GM18951 (cell line): ENCODE data around the gene BOC.

Experiments used
- POLR2A ChIP-seq: IDR thresholded peaks from 4 replicates; pipeline ENCODE4 v1.6.1; 2011; ENCODE audit warnings: mild to moderate bottlenecking; ENCODE audit not compliant: insufficient read length, insufficient read depth; ENCODE audit errors: extremely low read depth
- in situ Hi-C: fragments of 300-500 bp; cut with MboI; formaldehyde crosslinking; loops from one replicate; pipeline ENCODE4 v1.12.0; 2022; ENCODE audit warnings: low sequenced_read_pairs, mixed read lengths, inconsistent platforms; ENCODE audit not compliant: unreplicated experiment

Gene BOC

GRCh38 chr3:113292933-113293332 is 81.6 kb downstream of the BOC start:
- in situ Hi-C loops: loop anchor here (25.0 kb wide), 1 partner anchor 656 kb away; the partner anchor contains the start of gene CCDC80

GRCh38 chr3:113293348-113293747 is 82.0 kb downstream of the BOC start:
- TF ChIP-seq POLR2A: no peak
- in situ Hi-C loops: loop anchor here (25.0 kb wide), 1 partner anchor 656 kb away; the partner anchor contains the start of gene CCDC80

More at GRCh38 chr3:113292933-113293332, 81.6 kb downstream of the BOC start:
- TF ChIP-seq POLR2A: no peak

GRCh38 chr3:113295463-113295862 is 84.1 kb downstream of the BOC start:
- no peak for TF ChIP-seq POLR2A
- in situ Hi-C loops: loop anchor here (25.0 kb wide), 1 partner anchor 658 kb away; the partner anchor contains the start of gene CCDC80

GRCh38 chr3:113297287-113297686 is 85.9 kb downstream of the BOC start:
- in situ Hi-C loops: loop anchor here (25.0 kb wide), 1 partner anchor 660 kb away; the partner anchor contains the start of gene CCDC80

GRCh38 chr3:113297841-113298240 is 86.5 kb downstream of the BOC start:
- TF ChIP-seq POLR2A: no peak
- in situ Hi-C loops: loop anchor here (25.0 kb wide), 1 partner anchor 661 kb away; the partner anchor contains the start of gene CCDC80

More at GRCh38 chr3:113297287-113297686, 85.9 kb downstream of the BOC start:
- no peak for TF ChIP-seq POLR2A

- TF ChIP-seq POLR2A: no peak
- in situ Hi-C loops: no loop called here
Observed at GRCh38 chr3:113300596-113300995, 89.2 kb downstream of the BOC start.

GRCh38 chr3:113304102-113304501 is 92.7 kb downstream of the BOC start:
- no peak for TF ChIP-seq POLR2A
- in situ Hi-C loops: no loop called here

- TF ChIP-seq POLR2A: no peak
- in situ Hi-C loops: no loop called here
Observed at GRCh38 chr3:113304856-113305540, 93.6 kb downstream of the BOC start.

- in situ Hi-C loops: no loop called here
- no peak for TF ChIP-seq POLR2A
Observed at GRCh38 chr3:113310960-113311359, 99.6 kb downstream of the BOC start.

GRCh38 chr3:113312416-113312815 is 101.1 kb downstream of the BOC start:
- in situ Hi-C loops: no loop called here
- TF ChIP-seq POLR2A: no peak

GRCh38 chr3:113314923-113315322 is 103.6 kb downstream of the BOC start:
- TF ChIP-seq POLR2A: no peak
- in situ Hi-C loops: no loop called here

GRCh38 chr3:113329757-113330156 is 118.4 kb downstream of the BOC start:
- TF ChIP-seq POLR2A: no peak
- in situ Hi-C loops: no loop called here

GRCh38 chr3:113330742-113331141 is 119.4 kb downstream of the BOC start:
- in situ Hi-C loops: no loop called here
- TF ChIP-seq POLR2A: no peak

- TF ChIP-seq POLR2A: no peak
Observed at GRCh38 chr3:113331187-113331586, 119.8 kb downstream of the BOC start.

More at GRCh38 chr3:113331187-113331586, 119.8 kb downstream of the BOC start:
- in situ Hi-C loops: no loop called here
